Measurements from ENCODE around the gene PTPRN2. TPM values are rescaled to one million over a fixed set of nuclear protein-coding genes. Genes with fewer than 3 reads are reported as not detected.

PTPRN2 gene
- total and polyA plus RNA-seq, 7 donors = 0.47 to 0.82 (median 0.51) TPM

- DNase-seq = no peak
- 91 to 94% (median 92%) methylated on average over 26 to 27 of the region's 27 CpGs for WGBS, 3 donors
- no peaks in the 10 kb centered on the region for H3K9me3 ChIP-seq
- H3K27me3 ChIP-seq (ENCODE audit: insufficient read depth in 3 of 3, low read length in 2 of 3) = peaks cover 0 to 13% (median 2%) of the 10 kb centered on the region in 3 donors
- no peak for ATAC-seq
- intact Hi-C loops (cut with DNase I) = no loop called here
- no peak for TF ChIP-seq CTCF (IDR thresholded peaks at IDR 0.05)
- H3K27ac ChIP-seq = no peak overlapping the region
- H3K36me3 ChIP-seq (ENCODE audit: insufficient read depth in 1 of 2, low read depth in 1 of 2) = no peaks in the 10 kb centered on the region
- H3K4me1 ChIP-seq = no peaks in the 10 kb centered on the region
- H3K4me3 ChIP-seq = no peak overlapping the region
Observed at GRCh38 chr7:158019726-158020705, 567.6 kb downstream of the PTPRN2 start.

GRCh38 chr7:158018971-158019645, 568.5 kb downstream of the PTPRN2 start:
- DNase-seq = no peak
- intact Hi-C loops (cut with DNase I) = no loop called here
- H3K4me3 ChIP-seq = no peak overlapping the region
- no peaks in the 10 kb centered on the region for H3K4me1 ChIP-seq
- no peak for TF ChIP-seq CTCF (IDR thresholded peaks at IDR 0.05)
- H3K9me3 ChIP-seq = no peaks in the 10 kb centered on the region
- peaks cover 0 to 17% (median 2%) of the 10 kb centered on the region in 3 donors for H3K27me3 ChIP-seq (ENCODE audit: insufficient read depth in 3 of 3, low read length in 2 of 3)
- no peak overlapping the region for H3K27ac ChIP-seq
- ATAC-seq = no peak
- 59 to 74% (median 62%) methylated on average over 20 of the region's 20 CpGs for WGBS, 3 donors
- no peaks in the 10 kb centered on the region for H3K36me3 ChIP-seq (ENCODE audit: insufficient read depth in 1 of 2, low read depth in 1 of 2)

- Histone ChIP-seq H3K27ac (no peak overlapping the region), H3K4me3 (no peak overlapping the region), H3K27me3 (ENCODE audit: insufficient read depth in 3 of 3, low read length in 2 of 3) (peaks cover 0 to 20% (median 2%) of the 10 kb centered on the region in 3 donors), H3K9me3 (no peaks in the 10 kb centered on the region), H3K36me3 (ENCODE audit: insufficient read depth in 1 of 2, low read depth in 1 of 2) (no peaks in the 10 kb centered on the region), H3K4me1 (no peaks in the 10 kb centered on the region)
- no peak for DNase-seq
- intact Hi-C loops (cut with DNase I) = no loop called here
- WGBS, 3 donors = 75 to 78% (median 76%) methylated on average over 19 of the region's 19 CpGs
- TF ChIP-seq CTCF (IDR thresholded peaks at IDR 0.05) = no peak
- ATAC-seq = no peak
Observed at GRCh38 chr7:158018098-158018762, 569.4 kb downstream of the PTPRN2 start.

- Histone ChIP-seq H3K9me3 (no peaks in the 10 kb centered on the region), H3K4me3 (no peak overlapping the region), H3K27ac (no peak overlapping the region), H3K27me3 (ENCODE audit: insufficient read depth in 3 of 3, low read length in 2 of 3) (peaks cover 0 to 23% (median 2%) of the 10 kb centered on the region in 3 donors), H3K36me3 (ENCODE audit: insufficient read depth in 1 of 2, low read depth in 1 of 2) (no peaks in the 10 kb centered on the region), H3K4me1 (no peaks in the 10 kb centered on the region)
- intact Hi-C loops (cut with DNase I) = no loop called here
- ATAC-seq = no peak
- WGBS, 3 donors = 70 to 73% (median 72%) methylated on average over 16 of the region's 16 CpGs
- no peak for DNase-seq
- TF ChIP-seq CTCF (IDR thresholded peaks at IDR 0.05) = no peak
Observed at GRCh38 chr7:158017111-158018097, 570.2 kb downstream of the PTPRN2 start.

All from psoas muscle (tissue), 8 donors.